Kidney glomerular epithelial cell (primary cell): ENCODE data around the gene IFRD2.
"Not testable (repeated sequence)": the region's sequence is repeated elsewhere in the genome, so short reads cannot be mapped to it uniquely, and the experiment has no call there.

Experiments used
- DNase-seq: peaks from one replicate; lab custom pipeline; 2025; lab: John Stamatoyannopoulos, UW

IFRD2 gene

DNA sequence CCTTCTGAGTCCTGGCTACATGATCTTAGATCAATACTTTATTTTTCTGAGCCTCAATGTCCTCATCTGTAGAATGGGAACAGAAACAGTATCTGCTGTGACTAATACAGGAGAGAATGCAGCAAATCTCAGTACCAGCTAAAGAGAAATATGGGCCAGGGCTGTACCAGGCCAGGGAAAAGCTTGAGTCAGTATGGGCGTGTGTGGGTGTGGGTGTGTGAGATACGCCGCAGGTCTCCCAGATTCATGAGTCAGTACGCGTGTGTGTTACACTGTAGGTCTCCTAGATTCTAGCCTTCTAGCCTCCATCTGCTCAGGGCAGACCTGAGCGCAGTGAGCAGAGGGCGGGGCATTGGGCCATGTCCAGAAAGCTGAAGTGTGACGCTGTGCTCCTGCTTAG, 41.0 kb downstream of the IFRD2 start:
- peak; percentile 37 for DNase-seq

DNA sequence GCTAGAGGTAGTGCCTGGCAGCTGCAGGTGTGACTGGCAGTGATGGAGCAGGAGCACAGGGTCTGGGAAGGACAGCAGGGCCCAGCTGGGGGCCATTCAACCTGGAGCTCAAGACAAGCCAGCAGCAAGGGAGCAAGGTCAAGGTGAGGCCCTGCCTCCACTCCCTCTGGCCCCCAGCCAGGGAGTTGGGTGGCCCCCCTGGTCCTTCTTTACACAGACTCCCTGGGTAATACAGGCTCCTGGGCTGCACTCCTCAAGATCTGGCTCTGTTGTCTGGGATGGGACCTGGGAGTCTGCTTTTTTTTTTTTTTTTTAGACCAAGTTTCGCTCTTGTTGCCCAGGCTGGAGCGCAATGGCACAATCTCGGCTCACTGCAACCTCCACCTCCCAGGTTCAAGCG, 41.7 kb downstream of the IFRD2 start:
- DNase-seq = no peak

DNA sequence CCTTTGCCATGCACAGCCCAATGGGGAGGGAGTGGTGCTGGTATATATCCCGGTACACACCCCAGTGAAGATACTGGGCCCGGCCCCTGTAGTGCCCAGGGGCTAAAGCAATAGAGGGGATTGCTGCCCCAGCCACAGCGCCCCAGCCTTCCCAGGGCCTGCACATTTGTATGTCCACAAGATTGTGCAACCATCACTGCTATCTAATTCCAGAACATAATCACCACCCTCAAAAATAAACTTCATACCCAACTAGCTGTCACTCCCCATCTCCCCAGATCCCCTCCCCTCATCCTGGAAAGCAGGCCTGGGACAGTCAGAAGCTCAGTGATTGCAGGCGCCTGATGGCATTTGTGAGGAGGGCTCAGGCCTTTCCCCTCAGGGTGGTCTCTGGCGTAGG, 42.8 kb downstream of the IFRD2 start:
- no peak for DNase-seq

DNA sequence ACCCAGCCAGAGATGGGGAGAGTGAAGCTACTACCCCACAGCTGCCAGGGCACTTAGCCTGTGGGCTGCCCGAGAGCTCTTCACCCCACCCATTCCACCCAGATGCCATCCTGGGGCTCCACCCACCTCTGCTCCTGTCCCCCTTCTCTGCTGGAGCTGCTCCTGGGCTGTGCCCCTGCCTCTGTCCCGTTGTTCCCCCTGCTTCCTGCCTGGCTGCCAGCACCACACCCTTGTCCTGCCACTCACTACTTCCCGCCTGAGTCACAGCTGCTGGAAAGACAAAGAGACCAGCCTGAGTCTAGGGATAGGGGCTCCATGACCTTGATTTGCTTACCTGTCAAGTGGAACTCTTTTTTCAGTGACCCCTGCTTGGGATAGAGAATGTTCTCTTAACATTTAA, 43.8 kb downstream of the IFRD2 start:
- DNase-seq = no peak

DNA sequence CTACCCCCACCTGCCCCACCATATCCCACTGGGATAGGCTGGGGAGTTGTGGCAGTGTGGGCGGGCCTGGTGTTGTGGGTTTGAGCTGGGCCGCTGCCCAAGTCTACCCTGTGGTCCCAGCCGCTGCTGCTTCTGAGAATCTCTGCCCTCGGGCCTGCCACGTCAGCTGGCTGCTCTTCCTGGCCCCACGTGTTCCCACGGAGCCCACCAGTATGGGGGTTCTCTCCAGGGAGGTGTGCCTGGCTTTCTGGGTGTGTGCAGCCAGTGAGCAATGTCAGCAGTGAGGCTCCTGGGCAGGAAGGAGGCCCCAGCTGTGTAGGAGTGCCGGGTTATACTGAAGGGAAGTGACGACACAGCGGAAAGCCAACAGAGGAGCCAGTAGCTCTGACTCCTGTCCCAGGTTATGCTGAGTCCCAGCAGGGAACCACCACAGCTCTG, 45.7 kb downstream of the IFRD2 start:
- peak; percentile 83 for DNase-seq

DNA sequence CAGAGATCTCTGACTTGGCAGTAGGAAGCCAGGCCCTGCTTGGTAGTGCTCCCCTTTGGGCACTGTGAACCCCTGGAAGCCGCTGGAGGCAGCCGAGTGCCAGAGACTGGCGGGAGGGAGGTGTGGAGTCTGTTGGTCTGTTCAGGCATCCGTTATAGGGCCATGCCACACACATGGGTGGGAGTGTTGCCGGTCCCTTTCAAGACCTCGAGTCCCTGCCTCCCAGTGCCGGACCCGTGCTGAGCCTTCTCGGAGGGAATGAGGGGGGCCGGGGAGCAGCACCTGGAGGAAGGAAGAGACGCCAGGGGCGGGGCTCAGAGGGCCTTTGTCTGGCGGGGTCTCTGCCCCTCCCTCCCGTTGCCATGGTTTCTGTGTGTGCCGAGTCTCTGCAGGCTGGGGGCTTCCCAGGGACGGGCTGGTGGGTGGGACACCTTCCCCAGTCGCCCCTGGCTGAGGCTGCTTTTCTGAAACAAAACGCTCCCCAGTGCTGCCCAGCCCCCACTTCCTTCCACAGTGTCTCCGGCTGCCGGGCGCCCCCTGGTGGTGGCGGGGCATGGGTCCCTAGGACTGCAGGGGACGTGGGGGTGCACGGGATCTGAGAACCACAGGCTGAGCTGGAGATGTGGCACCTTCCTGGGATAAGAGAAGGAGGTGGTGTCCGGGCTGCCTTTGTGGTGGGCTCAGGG, 46.3 kb downstream of the IFRD2 start:
- peak; percentile 65 for DNase-seq

DNA sequence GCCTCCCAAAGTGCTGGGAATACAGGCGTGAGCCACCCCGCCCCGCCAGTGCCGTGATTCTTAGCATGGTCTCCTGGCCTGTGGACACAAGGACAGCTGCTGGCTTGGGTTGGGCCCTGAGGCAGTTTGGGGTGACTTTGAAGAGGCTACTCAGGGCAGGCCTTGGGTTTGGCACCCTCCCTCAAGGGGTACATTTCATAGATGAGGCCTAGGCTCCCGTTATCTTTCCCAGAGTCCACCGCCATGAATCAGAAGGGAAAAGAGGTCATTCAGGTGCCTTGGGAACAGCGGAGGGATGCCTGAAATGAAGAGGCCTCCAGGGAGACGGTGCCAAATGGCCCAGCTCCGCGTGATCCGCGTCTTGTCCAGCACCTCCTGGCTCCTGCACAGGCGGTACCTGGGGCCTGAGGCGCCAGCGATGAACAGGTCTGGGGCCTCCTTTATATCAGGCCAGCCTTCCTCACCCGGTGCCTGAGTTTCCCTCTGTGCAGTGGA, 46.9 kb downstream of the IFRD2 start:
- no peak for DNase-seq

DNA sequence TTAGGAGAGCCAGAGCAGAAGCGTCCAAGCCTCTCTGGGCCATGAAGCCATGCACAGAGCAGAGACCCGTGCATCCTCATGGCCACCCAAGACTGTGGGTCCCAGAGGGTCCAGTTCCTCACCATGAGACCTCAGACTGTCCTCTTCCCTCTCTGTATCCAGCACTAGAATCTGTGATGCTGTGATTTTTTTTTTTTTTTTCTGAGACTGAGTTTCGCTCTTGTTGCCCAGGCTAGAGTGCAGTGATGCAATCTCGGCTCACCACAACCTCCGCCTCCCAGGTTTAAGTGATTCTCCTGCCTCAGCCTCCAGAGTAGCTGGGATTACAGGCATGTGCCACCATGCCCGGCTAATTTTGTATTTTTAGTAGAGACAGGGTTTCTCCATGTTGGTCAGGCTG, 47.4 kb downstream of the IFRD2 start:
- DNase-seq = not testable (repeated sequence)

DNA sequence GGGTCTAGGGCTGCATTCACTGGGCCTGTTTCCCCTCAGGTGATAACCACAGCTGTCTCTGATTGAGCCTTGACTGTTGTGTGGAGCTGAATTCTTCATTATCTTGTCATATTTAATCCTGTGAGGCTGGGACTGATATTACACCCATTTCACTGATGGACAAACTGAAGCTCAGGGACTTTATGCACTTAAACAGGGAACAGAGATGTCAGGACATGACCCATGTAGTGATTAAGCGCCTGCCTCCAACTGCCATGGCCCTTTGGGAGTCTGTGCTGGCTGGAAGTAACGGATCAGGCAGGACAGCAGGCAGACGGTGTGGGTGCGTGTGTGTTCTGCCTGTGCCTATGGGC, 48.7 kb downstream of the IFRD2 start:
- no peak for DNase-seq

DNA sequence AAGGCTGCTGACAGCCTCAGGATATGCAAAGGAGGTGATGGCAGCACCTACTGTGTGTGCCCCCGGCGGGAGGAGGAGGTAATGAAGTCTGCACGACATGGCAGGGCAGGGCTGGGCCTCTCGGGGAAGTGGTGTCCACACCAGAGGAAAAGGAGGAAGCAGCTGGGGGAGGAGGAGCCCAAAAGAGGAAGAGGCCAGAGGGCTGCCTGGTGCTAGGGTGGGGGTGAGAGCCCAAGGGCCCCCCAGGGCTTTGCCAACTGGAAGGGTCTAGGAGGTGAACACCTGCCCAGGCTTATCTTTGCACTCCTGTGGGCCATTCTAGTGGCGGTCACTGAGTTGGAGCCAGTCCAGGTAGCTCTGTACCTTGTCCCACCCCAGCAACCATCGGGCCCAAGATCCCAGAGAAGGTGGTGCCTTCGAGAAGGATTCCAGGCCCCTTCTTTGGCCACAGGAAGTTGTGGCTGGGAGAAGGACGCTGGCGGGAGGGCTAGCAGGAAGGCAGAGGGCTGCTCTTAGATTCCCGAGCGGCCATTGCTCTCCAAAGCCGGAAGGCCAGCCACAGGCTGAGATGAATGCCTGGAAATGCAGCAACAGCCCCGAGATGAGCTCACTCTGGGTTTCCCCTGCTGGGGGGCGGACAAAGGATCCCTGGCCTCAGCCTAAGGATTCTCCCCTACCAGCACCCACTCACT, 49.2 kb downstream of the IFRD2 start:
- DNase-seq = no peak

DNA sequence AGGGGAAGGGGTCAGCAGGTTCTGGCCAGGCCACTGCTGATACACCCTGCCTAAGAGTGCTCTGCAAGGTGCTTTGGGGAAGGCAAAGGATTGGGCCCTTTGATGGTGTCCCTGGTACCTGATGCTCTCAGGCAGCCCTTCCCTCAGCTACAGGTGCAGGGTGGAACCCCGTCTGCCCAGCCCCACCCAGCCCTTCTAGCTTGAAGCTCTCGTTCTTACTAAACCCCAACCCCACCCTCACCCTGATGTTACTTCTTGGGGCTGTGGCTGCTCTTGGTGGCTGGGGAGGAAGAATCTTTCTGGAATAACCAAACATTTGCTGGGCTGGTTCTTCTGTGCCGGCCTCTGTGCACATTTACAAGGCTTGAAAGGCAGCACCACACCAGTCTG, 49.9 kb downstream of the IFRD2 start:
- DNase-seq = no peak

DNA sequence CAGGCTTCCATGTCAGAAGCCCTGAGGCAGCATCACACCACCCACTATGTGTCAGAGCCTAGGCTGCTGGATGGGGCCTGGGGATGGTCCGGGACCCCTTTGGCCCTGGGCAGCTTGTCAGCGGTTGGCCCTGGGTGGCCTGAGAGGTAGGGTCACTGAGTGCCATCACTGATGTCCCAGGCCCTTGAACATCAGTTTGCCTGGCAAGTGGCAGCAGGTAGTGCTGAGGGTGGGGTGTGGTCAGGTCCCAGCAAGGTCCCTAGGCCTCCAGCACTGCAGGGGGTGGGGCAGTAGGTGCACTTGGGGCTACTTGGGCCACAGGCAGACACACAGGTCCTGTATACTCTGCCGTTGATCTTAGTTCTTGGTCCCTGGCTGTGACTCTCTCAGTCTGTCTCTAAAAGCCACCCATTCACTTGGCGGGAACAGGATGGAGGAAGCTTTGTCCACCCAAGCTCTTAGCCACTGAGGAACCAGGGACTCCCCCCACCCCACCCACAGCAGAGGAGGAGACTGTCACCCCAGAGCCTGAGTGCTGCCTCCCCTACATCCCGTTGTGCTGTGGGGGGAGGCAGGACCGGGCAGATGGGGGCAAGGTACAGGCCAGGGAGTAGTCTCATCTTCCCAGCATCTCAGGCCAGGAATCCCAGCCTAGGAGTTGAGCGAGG, 50.4 kb downstream of the IFRD2 start:
- no peak for DNase-seq

DNA sequence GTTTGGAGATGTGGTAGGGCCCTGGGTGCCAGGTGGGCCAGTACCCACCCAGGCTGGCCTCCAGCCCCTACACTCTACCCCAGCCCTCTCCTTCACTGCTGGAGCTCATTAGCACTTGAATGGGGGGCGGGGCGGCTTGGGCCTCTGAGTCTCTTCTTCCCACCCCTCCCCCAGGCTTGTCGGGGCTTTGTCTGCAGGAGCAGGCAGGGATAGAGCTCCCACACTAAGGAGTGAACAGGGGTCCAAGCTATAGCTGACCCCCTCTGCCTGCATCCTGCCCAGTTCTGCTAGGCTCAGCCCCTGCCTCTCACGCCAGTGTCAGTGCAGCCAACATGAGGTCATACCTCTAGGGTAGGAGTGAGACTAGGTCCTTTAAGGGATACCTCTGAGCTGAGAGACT, 51.1 kb downstream of the IFRD2 start:
- no peak for DNase-seq

DNA sequence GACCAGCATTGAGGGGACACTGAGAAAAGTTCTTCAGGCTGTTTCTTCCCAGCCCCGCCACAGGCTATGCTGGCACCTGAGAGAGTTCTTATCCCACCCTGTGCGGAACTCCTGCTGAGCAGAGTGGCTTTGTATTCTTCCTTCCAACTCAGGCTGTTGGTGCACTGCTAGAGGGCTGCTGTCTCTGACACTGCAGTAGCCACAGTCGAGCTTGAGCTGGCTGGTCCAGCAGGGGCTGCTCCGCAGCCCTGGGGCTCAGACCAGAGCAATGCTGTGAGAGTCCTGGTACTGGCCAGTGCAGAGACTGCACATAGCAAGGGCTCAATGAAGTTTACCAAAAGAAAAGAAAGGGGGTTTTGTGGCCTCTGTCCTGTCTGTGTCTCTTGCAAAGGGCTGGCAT, 52.6 kb downstream of the IFRD2 start:
- DNase-seq = no peak

DNA sequence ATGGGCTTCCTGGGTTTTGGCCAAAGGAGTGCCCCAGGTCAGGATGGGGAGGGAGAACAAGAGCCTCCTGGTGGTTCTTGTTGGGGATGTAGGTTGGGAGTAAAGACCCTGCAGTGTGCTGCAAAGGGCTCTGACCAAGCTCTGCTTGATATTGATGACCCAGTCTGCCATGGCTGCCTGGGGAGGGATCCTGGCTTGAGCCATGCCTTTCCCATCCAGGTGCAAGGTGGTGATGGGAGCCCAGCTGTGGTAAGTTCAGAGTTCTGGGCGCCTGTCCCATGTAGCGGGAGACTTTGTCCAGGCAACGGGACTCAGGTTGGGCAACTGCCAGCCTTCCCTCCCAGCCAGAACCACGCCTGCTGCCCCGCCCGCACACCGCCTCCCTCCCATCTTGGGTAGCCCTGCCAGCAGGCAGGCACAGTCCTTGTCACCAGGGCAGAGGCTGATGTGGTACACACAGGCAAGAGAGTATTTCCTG, 53.6 kb downstream of the IFRD2 start:
- DNase-seq = no peak

DNA sequence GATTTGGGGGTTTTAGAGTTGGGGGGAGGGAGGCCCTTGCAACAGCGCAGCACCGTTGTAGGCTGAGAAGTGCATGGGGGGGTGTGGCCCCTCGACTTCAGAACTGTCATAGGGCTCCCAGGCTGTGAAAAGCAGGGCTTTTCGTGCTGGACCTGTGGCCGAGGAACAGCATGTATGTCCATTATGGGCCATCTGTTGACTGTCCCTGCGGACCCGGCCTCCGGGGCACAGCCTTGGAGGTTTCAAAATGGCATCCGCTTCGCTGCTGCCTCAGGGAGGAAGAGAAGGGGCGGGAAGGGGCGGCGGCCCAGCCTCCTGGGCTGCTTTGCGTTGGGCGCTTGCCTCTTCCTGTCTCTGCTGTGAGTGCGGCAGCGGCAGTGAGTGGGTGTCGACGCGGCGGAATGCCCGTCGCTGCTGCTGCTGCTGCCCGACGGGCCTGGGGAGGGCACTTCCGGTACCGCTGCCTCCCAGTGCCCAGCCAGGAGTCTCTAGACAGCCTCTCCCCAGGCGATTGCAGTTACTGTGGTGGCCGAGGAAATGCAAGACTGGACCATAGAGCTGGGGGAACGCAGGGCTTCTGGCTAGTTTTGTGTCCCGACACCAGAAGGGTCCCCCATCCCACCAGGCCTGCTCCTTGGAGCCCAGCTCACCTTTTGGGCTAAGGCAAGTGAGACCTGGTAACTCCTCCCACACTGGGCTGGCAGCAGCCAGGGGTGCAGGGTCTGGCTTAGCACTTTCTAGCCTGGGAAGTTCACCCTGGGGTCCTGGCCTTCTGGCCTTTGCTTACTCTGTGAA, 54.3 kb downstream of the IFRD2 start:
- peak; percentile 80 for DNase-seq
